Daoy (cell line): ENCODE measurements around the gene SLC49A4. TPM values are rescaled to one million over a fixed set of nuclear protein-coding genes. Genes with fewer than 3 reads are reported as not detected.

Experiments
- DNase-seq: peaks from one replicate; pipeline ENCODE4 v3.0.0-alpha.2; 2015; ENCODE audit warnings: low read depth
- total RNA-seq: library from RNA; depleted of rRNA; stranded (reverse); fragments of >200 nt; shearing (Covaris generic); gene quantifications from 2 replicates; pipeline ENCODE4 v1.2.3, GENCODE V29; 2014; rRNA removed

The SLC49A4 gene
- total RNA-seq, 1 experiment from 2014 or later = 17.5 TPM

DNA sequence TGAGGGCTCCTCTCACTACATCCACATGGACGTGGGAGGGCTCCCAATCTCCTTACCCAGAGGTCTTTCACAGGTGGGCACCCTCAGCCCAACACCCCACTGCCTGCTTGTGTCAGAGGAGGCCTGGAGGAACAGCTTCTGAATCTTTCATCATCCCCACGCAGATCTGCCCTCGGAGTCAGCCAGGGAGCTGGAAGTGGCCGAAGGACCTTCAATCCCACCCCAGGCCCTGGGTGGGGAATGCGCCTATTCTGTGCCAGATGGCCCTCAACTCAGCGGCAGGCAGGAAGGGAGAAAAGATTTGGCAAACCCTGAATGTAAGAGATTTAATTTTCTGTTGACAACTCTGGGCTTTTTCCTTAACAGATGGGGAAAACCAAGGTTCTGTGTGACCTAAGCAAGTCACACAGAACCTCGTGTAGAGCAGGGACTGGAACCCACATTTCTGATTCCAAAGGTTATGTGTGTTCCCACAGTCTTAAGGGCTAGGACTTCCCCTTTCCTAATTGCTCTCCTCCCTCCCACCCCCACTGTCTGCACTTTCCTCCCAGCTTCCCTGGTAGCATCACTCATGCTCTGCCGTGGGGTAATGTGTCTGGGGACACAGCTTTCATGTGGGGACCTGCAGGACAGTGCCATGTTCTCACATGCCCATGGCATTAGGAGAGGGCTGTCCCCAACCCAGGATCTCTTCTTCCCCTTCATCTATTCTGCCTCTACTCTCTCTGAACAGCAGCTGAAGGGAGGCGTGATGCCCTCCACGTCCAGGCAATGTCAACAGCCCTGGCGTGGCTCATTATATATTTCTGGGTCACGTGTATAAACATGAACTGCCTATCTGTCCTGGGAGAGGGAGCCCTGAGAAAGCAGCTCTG lies 134.6 kb downstream of the SLC49A4 start:
- DNase-seq = no peak

- DNase-seq = no peak
These were observed 135.5 kb downstream of the SLC49A4 start for GRCh38 chr3:122930063-122930997.

Other genes with a start within 250 kb of the SLC49A4 start
- 11.9 and 26.3 TPM in 2 replicates for gene PARP9, start 230.8 kb upstream of the SLC49A4 start, total RNA-seq
- 13.7 and 14.7 TPM in 2 replicates for gene DTX3L, start 230.7 kb upstream of the SLC49A4 start, total RNA-seq
- under 0.01 TPM in 1 of 2 replicates, not detected in the other for gene PARP15, start 217.4 kb upstream of the SLC49A4 start, total RNA-seq
- 36.9 and 57.2 TPM in 2 replicates for gene PARP14, start 114.2 kb upstream of the SLC49A4 start, total RNA-seq
- gene HSPBAP1, start 1.2 kb upstream of the SLC49A4 start, total RNA-seq = 11.7 and 12.7 TPM in 2 replicates
- not detected in 2 replicates for gene SEMA5B, start 232.7 kb downstream of the SLC49A4 start, total RNA-seq